SK-N-SH treated with all-trans-retinoic acid at 6 μM for 48 hours (cell line): ENCODE measurements around the gene ST6GALNAC6.

Source experiments
- ATAC-seq: fragments of 200-7000 bp; cut with Tn5 transposase; 3 replicates; pipeline ENCODE4 v1.9.1; 2020; ENCODE audit warnings: mild to moderate bottlenecking, moderate library complexity
- ARNTL ChIP-seq: fragments of 450-650 bp; formaldehyde crosslinking; IDR thresholded peaks from 2 replicates; pipeline ENCODE4 v1.5.0; 2020; ENCODE audit warnings: low read depth, mild to moderate bottlenecking, moderate library complexity, borderline replicate concordance
- BACH2 ChIP-seq: fragments of 250-450 bp; sonication (Bioruptor Pico); IDR thresholded peaks from 2 replicates; pipeline ENCODE4 v1.9.0; 2021; ENCODE audit warnings: mild to moderate bottlenecking, borderline replicate concordance
- CSDC2 ChIP-seq: fragments of 250-450 bp; sonication (Bioruptor Pico); IDR thresholded peaks from 2 replicates; pipeline ENCODE4 v1.5.0; 2020; ENCODE audit warnings: mild to moderate bottlenecking, moderate library complexity
- ESRRG ChIP-seq: fragments of 250-450 bp; sonication (Bioruptor Pico); IDR thresholded peaks from 2 replicates; pipeline ENCODE4 v1.6.1; 2021; ENCODE audit warnings: mild to moderate bottlenecking
- GLIS3 ChIP-seq: fragments of 250-450 bp; sonication (Bioruptor Pico); IDR thresholded peaks from 2 replicates; pipeline ENCODE4 v1.5.0; 2020; ENCODE audit warnings: mild to moderate bottlenecking, moderate library complexity
- PPARA ChIP-seq: fragments of 250-450 bp; sonication (Bioruptor Pico); IDR thresholded peaks from 2 replicates; pipeline ENCODE4 v1.5.0; 2020; ENCODE audit warnings: mild to moderate bottlenecking, borderline replicate concordance
- RARB ChIP-seq: fragments of 250-450 bp; sonication (Bioruptor Pico); IDR thresholded peaks from 2 replicates; pipeline ENCODE4 v1.8.0; 2021; ENCODE audit warnings: mild to moderate bottlenecking, moderate library complexity
- SNAI2 ChIP-seq: fragments of 250-450 bp; sonication (Bioruptor Pico); IDR thresholded peaks from 2 replicates; pipeline ENCODE4 v1.5.0; 2020; ENCODE audit warnings: mild to moderate bottlenecking, moderate library complexity
- TCF4 ChIP-seq: fragments of 250-450 bp; sonication (Bioruptor Pico); IDR thresholded peaks from 2 replicates; pipeline ENCODE4 v1.8.0; 2021; ENCODE audit warnings: mild to moderate bottlenecking, moderate library complexity, borderline replicate concordance
- TOX ChIP-seq: fragments of 250-450 bp; sonication (Bioruptor Pico); IDR thresholded peaks from 2 replicates; pipeline ENCODE4 v1.8.0; 2021; ENCODE audit warnings: mild to moderate bottlenecking, moderate library complexity, borderline replicate concordance
- ZC3H10 ChIP-seq: fragments of 250-450 bp; sonication (Bioruptor Pico); IDR thresholded peaks from 2 replicates; pipeline ENCODE4 v1.5.1; 2021; ENCODE audit warnings: mild to moderate bottlenecking, moderate library complexity
- ZFP3 ChIP-seq: fragments of 250-450 bp; sonication (Bioruptor Pico); IDR thresholded peaks from 2 replicates; pipeline ENCODE4 v1.5.0; 2020; ENCODE audit warnings: mild to moderate bottlenecking, moderate library complexity
- ZFP30 ChIP-seq: fragments of 450-650 bp; formaldehyde crosslinking; IDR thresholded peaks from 2 replicates; pipeline ENCODE4 v1.5.0; 2022; ENCODE audit warnings: mild to moderate bottlenecking, moderate library complexity
- ZNF565 ChIP-seq: fragments of 450-650 bp; formaldehyde crosslinking; conservative IDR thresholded peaks from 2 replicates; pipeline ENCODE4 v1.5.0; 2020; ENCODE audit warnings: low read depth, mild to moderate bottlenecking, moderate library complexity
- ZNF8 ChIP-seq: fragments of 450-650 bp; formaldehyde crosslinking; IDR thresholded peaks from 2 replicates; pipeline ENCODE4 v1.5.0; 2020; ENCODE audit warnings: mild to moderate bottlenecking, moderate library complexity
- TF ChIP-seq, protein P1 (sequence below): fragments of 250-450 bp; sonication (Bioruptor Pico); IDR thresholded peaks from 2 replicates; pipeline ENCODE4 v1.8.0; 2020; ENCODE audit warnings: mild to moderate bottlenecking, moderate library complexity, borderline replicate concordance
- TF ChIP-seq, protein P2 (sequence below): fragments of 250-450 bp; sonication (Bioruptor Pico); IDR thresholded peaks from 2 replicates; pipeline ENCODE4 v1.5.0; 2020; ENCODE audit warnings: mild to moderate bottlenecking, moderate library complexity
- TF ChIP-seq, protein P3 (sequence below): fragments of 250-450 bp; sonication (Bioruptor Pico); IDR thresholded peaks from 2 replicates; pipeline ENCODE4 v1.5.1; 2021; ENCODE audit warnings: mild to moderate bottlenecking, moderate library complexity
- TF ChIP-seq, protein P4 (sequence below): fragments of 250-450 bp; sonication (Bioruptor Pico); IDR thresholded peaks from 2 replicates; pipeline ENCODE4 v1.5.1; 2020; ENCODE audit warnings: low read depth, mild to moderate bottlenecking, moderate library complexity
- TF ChIP-seq, protein P5 (sequence below): fragments of 250-450 bp; sonication (Bioruptor Pico); IDR thresholded peaks from 2 replicates; pipeline ENCODE4 v1.8.0; 2021; ENCODE audit warnings: low read depth, mild to moderate bottlenecking, moderate library complexity, borderline replicate concordance

The ST6GALNAC6 gene

DNA sequence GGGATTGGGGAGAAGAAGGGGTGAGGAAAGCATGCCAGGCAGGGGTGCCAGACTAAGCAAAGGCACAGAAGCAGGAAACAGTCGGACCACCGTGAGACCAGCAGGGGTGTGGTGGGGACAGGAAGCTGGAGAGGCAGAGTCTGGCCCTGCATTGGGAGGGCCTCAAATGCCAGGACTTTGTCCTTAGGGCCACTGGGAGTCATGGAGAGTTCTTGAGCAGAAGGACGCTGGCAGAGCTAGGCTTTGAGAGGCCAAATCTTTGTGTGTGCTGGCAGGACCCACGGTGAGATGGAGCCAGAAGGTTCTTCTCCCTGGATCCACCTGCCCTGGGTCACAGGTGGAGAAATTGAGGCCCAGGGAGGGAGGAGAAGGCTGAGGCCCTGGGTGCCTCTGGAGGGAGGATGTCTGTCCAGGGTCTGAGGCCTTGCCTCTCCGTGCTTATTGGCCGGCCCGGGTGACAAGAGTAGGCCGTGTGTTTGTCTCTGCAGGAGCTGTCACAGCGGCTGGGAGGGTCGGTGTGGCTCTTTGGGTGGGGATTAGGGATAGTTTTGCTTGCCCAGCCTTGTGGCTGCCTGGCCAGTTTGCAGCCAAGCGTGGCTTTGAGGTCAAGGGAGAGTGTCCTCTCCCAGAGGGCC is 43.2 kb downstream of the ST6GALNAC6 start:
- TF ChIP-seq, protein P1, sequence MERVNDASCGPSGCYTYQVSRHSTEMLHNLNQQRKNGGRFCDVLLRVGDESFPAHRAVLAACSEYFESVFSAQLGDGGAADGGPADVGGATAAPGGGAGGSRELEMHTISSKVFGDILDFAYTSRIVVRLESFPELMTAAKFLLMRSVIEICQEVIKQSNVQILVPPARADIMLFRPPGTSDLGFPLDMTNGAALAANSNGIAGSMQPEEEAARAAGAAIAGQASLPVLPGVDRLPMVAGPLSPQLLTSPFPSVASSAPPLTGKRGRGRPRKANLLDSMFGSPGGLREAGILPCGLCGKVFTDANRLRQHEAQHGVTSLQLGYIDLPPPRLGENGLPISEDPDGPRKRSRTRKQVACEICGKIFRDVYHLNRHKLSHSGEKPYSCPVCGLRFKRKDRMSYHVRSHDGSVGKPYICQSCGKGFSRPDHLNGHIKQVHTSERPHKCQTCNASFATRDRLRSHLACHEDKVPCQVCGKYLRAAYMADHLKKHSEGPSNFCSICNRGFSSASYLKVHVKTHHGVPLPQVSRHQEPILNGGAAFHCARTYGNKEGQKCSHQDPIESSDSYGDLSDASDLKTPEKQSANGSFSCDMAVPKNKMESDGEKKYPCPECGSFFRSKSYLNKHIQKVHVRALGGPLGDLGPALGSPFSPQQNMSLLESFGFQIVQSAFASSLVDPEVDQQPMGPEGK (CRISPR knock-in tag): no peak
- TF ChIP-seq, protein P2, sequence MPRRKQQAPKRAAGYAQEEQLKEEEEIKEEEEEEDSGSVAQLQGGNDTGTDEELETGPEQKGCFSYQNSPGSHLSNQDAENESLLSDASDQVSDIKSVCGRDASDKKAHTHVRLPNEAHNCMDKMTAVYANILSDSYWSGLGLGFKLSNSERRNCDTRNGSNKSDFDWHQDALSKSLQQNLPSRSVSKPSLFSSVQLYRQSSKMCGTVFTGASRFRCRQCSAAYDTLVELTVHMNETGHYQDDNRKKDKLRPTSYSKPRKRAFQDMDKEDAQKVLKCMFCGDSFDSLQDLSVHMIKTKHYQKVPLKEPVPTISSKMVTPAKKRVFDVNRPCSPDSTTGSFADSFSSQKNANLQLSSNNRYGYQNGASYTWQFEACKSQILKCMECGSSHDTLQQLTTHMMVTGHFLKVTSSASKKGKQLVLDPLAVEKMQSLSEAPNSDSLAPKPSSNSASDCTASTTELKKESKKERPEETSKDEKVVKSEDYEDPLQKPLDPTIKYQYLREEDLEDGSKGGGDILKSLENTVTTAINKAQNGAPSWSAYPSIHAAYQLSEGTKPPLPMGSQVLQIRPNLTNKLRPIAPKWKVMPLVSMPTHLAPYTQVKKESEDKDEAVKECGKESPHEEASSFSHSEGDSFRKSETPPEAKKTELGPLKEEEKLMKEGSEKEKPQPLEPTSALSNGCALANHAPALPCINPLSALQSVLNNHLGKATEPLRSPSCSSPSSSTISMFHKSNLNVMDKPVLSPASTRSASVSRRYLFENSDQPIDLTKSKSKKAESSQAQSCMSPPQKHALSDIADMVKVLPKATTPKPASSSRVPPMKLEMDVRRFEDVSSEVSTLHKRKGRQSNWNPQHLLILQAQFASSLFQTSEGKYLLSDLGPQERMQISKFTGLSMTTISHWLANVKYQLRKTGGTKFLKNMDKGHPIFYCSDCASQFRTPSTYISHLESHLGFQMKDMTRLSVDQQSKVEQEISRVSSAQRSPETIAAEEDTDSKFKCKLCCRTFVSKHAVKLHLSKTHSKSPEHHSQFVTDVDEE (CRISPR knock-in tag): no peak
- no peak for TF ChIP-seq ZC3H10 (CRISPR knock-in tag)
- no peak for TF ChIP-seq TCF4 (CRISPR knock-in tag)
- TF ChIP-seq ZNF8 (CRISPR knock-in tag): no peak
- TF ChIP-seq GLIS3 (CRISPR knock-in tag): no peak
- TF ChIP-seq, protein P3, sequence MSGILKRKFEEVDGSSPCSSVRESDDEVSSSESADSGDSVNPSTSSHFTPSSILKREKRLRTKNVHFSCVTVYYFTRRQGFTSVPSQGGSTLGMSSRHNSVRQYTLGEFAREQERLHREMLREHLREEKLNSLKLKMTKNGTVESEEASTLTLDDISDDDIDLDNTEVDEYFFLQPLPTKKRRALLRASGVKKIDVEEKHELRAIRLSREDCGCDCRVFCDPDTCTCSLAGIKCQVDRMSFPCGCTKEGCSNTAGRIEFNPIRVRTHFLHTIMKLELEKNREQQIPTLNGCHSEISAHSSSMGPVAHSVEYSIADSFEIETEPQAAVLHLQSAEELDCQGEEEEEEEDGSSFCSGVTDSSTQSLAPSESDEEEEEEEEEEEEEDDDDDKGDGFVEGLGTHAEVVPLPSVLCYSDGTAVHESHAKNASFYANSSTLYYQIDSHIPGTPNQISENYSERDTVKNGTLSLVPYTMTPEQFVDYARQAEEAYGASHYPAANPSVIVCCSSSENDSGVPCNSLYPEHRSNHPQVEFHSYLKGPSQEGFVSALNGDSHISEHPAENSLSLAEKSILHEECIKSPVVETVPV (CRISPR knock-in tag): no peak
- TF ChIP-seq PPARA (CRISPR knock-in tag): no peak
- no peak for TF ChIP-seq TOX (CRISPR knock-in tag)
- no peak for TF ChIP-seq RARB (CRISPR knock-in tag)
- TF ChIP-seq, protein P4, sequence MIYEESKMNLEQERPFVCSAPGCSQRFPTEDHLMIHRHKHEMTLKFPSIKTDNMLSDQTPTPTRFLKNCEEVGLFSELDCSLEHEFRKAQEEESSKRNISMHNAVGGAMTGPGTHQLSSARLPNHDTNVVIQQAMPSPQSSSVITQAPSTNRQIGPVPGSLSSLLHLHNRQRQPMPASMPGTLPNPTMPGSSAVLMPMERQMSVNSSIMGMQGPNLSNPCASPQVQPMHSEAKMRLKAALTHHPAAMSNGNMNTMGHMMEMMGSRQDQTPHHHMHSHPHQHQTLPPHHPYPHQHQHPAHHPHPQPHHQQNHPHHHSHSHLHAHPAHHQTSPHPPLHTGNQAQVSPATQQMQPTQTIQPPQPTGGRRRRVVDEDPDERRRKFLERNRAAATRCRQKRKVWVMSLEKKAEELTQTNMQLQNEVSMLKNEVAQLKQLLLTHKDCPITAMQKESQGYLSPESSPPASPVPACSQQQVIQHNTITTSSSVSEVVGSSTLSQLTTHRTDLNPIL (CRISPR knock-in tag): no peak
- TF ChIP-seq, protein P5, sequence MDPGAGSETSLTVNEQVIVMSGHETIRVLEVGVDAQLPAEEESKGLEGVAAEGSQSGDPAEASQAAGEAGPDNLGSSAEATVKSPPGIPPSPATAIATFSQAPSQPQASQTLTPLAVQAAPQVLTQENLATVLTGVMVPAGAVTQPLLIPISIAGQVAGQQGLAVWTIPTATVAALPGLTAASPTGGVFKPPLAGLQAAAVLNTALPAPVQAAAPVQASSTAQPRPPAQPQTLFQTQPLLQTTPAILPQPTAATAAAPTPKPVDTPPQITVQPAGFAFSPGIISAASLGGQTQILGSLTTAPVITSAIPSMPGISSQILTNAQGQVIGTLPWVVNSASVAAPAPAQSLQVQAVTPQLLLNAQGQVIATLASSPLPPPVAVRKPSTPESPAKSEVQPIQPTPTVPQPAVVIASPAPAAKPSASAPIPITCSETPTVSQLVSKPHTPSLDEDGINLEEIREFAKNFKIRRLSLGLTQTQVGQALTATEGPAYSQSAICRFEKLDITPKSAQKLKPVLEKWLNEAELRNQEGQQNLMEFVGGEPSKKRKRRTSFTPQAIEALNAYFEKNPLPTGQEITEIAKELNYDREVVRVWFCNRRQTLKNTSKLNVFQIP (CRISPR knock-in tag): no peak
- no peak for TF ChIP-seq ZFP3 (CRISPR knock-in tag)
- no peak for TF ChIP-seq ESRRG
- TF ChIP-seq SNAI2 (CRISPR knock-in tag): no peak
- no peak for TF ChIP-seq CSDC2 (CRISPR knock-in tag)
- TF ChIP-seq ARNTL (CRISPR knock-in tag): no peak

DNA sequence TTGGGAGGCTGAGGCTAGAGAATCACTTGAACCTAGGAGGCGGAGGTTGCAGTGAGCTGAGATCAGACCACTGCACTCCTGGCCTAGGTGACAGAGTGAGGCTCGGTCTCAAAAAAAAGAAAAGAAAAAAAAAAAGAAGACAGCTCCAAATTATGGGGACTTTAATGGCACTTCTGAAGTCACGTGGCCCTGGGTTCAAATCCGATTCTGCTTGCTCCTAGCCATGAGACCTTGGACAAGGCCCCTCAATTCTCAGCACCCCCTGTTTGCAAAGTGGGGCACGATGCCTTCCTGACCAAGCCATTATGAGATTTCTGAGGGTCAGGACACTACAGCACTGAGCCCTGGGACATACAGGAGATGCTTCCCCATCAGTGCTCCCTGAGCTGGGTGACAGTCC is 43.9 kb downstream of the ST6GALNAC6 start:
- TF ChIP-seq CSDC2 (CRISPR knock-in tag) (no peak), TOX (CRISPR knock-in tag) (no peak), ZNF8 (CRISPR knock-in tag) (no peak), ESRRG (no peak), SNAI2 (CRISPR knock-in tag) (no peak), ZNF565 (no peak), BACH2 (CRISPR knock-in tag) (no peak), ZFP30 (CRISPR knock-in tag) (no peak), RARB (CRISPR knock-in tag) (no peak), ARNTL (CRISPR knock-in tag) (no peak), PPARA (CRISPR knock-in tag) (no peak), ZFP3 (CRISPR knock-in tag) (no peak)
- TF ChIP-seq, protein P2 (CRISPR knock-in tag): no peak
- TF ChIP-seq, protein P3 (CRISPR knock-in tag): no peak
- TF ChIP-seq, protein P5 (CRISPR knock-in tag): no peak
- TF ChIP-seq, all 23 proteins: peak for 0
- no peak for ATAC-seq

More for the DNA sequence above, 43.2 kb downstream of the ST6GALNAC6 start:
- no peak for ATAC-seq
